ENCODE data around the gene ADISSP. TPM values are rescaled to one million over a fixed set of nuclear protein-coding genes. Genes with fewer than 3 reads are reported as not detected.
A peak's percentile ranks its signal among the peaks of the same experiment; 100 is the strongest.

The ADISSP gene
- total and polyA plus RNA-seq, 9 of the 15 experiments (the other 6 are each of a cell fraction or from before 2014, with no cell fraction given), result 1.4 to 70.6 (median 23.4) TPM

DNA sequence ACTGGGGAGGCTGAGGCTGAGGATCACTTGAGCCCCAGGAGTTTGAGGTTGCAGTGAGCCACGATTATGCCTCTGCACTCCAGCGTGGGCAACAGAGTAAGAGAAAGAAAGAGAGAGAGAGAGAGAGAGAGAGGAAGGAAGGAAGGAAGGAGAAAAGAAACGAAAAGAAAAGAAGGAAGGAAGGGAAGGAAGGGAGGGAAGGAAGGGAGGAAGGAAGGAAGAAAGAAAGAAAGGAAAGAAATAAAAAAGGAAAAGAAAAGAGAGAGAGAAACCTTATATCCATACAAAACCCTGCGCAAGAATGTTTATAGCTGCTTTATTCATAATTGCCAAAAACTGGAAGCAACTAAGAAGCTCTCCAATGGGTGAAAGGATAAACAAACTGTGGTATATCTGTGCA, 43.2 kb downstream of the ADISSP start:
- intact Hi-C loops (cut with micrococcal nuclease), result no loop called here
- Histone ChIP-seq H3K36me3 (ENCODE audit: control insufficient read depth, insufficient read depth, low read length) (no peaks in the 10 kb centered on the region), H3K9ac (ENCODE audit: insufficient read depth in 1 of 2, low read depth in 2 of 2, low read length in 2 of 2) (no peak overlapping the region), H2AFZ (ENCODE audit: low read depth, low read length) (no peak overlapping the region), H3K27me3 (ENCODE audit: control insufficient read depth in 2 of 2, insufficient read depth in 2 of 2, low read length in 2 of 2) (peaks cover 9 to 19% of the 10 kb centered on the region in 2 experiments; a peak in 3 of 5 replicates), H3K9me1 (ENCODE audit: control insufficient read depth, insufficient read depth, low read length) (no peaks in the 10 kb centered on the region), H3K27ac (ENCODE audit: extremely low read depth, low read depth, low read length) (no peak overlapping the region), H3K4me2 (ENCODE audit: insufficient read depth, low read length) (no peak overlapping the region), H3K9me3 (replicated peaks; ENCODE audit: control insufficient read depth, insufficient read depth, low read depth, low read length) (no peaks in the 10 kb centered on the region), H4K20me1 (replicated peaks; ENCODE audit: control insufficient read depth, insufficient read depth, low read length) (no peaks in the 10 kb centered on the region), H3K79me2 (ENCODE audit: control insufficient read depth, insufficient read depth, low read length) (no peaks in the 10 kb centered on the region), H3K4me1 (replicated peaks in 1 of 2; ENCODE audit: control insufficient read depth in 2 of 2, insufficient read depth in 2 of 2, low read length in 2 of 2) (peaks cover 0 to 8% of the 10 kb centered on the region in 2 experiments; a peak in 3 of 5 replicates), H3K4me3 (no peak overlapping the region)
- in situ Hi-C loops (cut with MboI), result no loop called here
- TF ChIP-seq, protein P1, sequence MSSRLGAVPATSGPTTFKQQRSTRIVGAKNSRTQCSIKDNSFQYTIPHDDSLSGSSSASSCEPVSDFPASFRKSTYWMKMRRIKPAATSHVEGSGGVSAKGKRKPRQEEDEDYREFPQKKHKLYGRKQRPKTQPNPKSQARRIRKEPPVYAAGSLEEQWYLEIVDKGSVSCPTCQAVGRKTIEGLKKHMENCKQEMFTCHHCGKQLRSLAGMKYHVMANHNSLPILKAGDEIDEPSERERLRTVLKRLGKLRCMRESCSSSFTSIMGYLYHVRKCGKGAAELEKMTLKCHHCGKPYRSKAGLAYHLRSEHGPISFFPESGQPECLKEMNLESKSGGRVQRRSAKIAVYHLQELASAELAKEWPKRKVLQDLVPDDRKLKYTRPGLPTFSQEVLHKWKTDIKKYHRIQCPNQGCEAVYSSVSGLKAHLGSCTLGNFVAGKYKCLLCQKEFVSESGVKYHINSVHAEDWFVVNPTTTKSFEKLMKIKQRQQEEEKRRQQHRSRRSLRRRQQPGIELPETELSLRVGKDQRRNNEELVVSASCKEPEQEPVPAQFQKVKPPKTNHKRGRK (tag; IDR thresholded peaks at IDR 0.05), result peak; percentile 52
- TF ChIP-seq RFX1 (IDR thresholded peaks at IDR 0.05), result no peak
- no peak for FAIRE-seq
- no peak for ATAC-seq
- POLR2A ChIA-PET, result interaction anchor here (0.7 kb wide), 1 partner anchor 10 kb away, joined by 3 read pairs; no protein-coding TSS in a partner anchor
- 17% methylated on average over 3 of the region's 4 CpGs for WGBS (ENCODE audit: insufficient coverage, low coverage, missing lambda C conversion rate)
- CTCF ChIA-PET (ENCODE audit: low intra/inter-chr PET ratio), result no interaction called here
- no TSS peak for BruUV-seq (replicated peaks)
- DNase-seq (ENCODE audit: extremely low read depth in 1 of 4, low spot score in 3 of 4), result no peak

DNA sequence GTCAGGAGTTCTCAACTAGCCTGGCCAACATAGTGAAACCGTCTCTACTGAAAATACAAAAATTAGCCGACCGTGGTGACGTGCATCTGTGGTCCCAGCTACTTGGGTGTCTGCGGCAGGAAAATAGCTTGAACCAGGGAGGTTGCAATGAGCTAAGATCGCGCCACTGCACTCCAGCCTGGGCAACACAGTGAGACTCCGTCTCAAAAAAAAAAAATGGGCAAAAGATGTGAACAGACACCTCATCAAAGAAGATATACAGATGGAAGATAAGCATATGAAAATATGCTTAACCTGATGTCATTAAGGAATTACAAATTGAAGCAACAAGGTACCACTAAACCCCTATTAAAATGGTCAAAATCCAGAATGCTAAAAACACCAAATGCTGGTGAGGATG, 44.3 kb downstream of the ADISSP start:
- ATAC-seq (no peak), DNase-seq (ENCODE audit: extremely low read depth in 1 of 4, low spot score in 3 of 4) (no peak), FAIRE-seq (no peak)
- intact Hi-C loops (cut with micrococcal nuclease), result no loop called here
- Histone ChIP-seq H3K9me1 (ENCODE audit: control insufficient read depth, insufficient read depth, low read length) (no peaks in the 10 kb centered on the region), H3K4me1 (replicated peaks in 1 of 2; ENCODE audit: control insufficient read depth in 2 of 2, insufficient read depth in 2 of 2, low read length in 2 of 2) (peaks cover 0 to 8% of the 10 kb centered on the region in 2 experiments; a peak in 3 of 5 replicates), H3K27me3 (ENCODE audit: control insufficient read depth in 2 of 2, insufficient read depth in 2 of 2, low read length in 2 of 2) (peaks cover 9 to 12% of the 10 kb centered on the region in 2 experiments; a peak in 3 of 5 replicates), H3K9me3 (replicated peaks; ENCODE audit: control insufficient read depth, insufficient read depth, low read depth, low read length) (no peaks in the 10 kb centered on the region), H3K36me3 (ENCODE audit: control insufficient read depth, insufficient read depth, low read length) (no peaks in the 10 kb centered on the region), H3K27ac (ENCODE audit: extremely low read depth, low read depth, low read length) (no peak overlapping the region), H3K4me3 (no peak overlapping the region), H2AFZ (ENCODE audit: low read depth, low read length) (no peak overlapping the region), H3K4me2 (ENCODE audit: insufficient read depth, low read length) (no peak overlapping the region), H4K20me1 (replicated peaks; ENCODE audit: control insufficient read depth, insufficient read depth, low read length) (no peaks in the 10 kb centered on the region), H3K9ac (ENCODE audit: insufficient read depth in 1 of 2, low read depth in 2 of 2, low read length in 2 of 2) (no peak overlapping the region), H3K79me2 (ENCODE audit: control insufficient read depth, insufficient read depth, low read length) (no peaks in the 10 kb centered on the region)
- in situ Hi-C loops (cut with MboI), result no loop called here
- 13% methylated on average over 5 of the region's 8 CpGs for WGBS (ENCODE audit: insufficient coverage, low coverage, missing lambda C conversion rate)
- ChIA-PET CTCF (ENCODE audit: low intra/inter-chr PET ratio) (no interaction called here), POLR2A (no interaction called here)
- no TSS peak for BruUV-seq (replicated peaks)
- TF ChIP-seq ZNF408 (CRISPR knock-in tag; IDR thresholded peaks at IDR 0.05; ENCODE audit: low read depth) (no peak), GATA2 (CRISPR knock-in tag; IDR thresholded peaks at IDR 0.05) (no peak), EZH2 (IDR thresholded peaks at IDR 0.05; ENCODE audit: borderline replicate concordance, low read depth, low read length) (no peak), MEIS2 (IDR thresholded peaks at IDR 0.05; ENCODE audit: partially characterized antibody) (no peak)
- TF ChIP-seq, protein P2, sequence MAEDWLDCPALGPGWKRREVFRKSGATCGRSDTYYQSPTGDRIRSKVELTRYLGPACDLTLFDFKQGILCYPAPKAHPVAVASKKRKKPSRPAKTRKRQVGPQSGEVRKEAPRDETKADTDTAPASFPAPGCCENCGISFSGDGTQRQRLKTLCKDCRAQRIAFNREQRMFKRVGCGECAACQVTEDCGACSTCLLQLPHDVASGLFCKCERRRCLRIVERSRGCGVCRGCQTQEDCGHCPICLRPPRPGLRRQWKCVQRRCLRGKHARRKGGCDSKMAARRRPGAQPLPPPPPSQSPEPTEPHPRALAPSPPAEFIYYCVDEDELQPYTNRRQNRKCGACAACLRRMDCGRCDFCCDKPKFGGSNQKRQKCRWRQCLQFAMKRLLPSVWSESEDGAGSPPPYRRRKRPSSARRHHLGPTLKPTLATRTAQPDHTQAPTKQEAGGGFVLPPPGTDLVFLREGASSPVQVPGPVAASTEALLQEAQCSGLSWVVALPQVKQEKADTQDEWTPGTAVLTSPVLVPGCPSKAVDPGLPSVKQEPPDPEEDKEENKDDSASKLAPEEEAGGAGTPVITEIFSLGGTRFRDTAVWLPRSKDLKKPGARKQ (CRISPR knock-in tag; IDR thresholded peaks at IDR 0.05), result no peak
- TF ChIP-seq, protein P3, sequence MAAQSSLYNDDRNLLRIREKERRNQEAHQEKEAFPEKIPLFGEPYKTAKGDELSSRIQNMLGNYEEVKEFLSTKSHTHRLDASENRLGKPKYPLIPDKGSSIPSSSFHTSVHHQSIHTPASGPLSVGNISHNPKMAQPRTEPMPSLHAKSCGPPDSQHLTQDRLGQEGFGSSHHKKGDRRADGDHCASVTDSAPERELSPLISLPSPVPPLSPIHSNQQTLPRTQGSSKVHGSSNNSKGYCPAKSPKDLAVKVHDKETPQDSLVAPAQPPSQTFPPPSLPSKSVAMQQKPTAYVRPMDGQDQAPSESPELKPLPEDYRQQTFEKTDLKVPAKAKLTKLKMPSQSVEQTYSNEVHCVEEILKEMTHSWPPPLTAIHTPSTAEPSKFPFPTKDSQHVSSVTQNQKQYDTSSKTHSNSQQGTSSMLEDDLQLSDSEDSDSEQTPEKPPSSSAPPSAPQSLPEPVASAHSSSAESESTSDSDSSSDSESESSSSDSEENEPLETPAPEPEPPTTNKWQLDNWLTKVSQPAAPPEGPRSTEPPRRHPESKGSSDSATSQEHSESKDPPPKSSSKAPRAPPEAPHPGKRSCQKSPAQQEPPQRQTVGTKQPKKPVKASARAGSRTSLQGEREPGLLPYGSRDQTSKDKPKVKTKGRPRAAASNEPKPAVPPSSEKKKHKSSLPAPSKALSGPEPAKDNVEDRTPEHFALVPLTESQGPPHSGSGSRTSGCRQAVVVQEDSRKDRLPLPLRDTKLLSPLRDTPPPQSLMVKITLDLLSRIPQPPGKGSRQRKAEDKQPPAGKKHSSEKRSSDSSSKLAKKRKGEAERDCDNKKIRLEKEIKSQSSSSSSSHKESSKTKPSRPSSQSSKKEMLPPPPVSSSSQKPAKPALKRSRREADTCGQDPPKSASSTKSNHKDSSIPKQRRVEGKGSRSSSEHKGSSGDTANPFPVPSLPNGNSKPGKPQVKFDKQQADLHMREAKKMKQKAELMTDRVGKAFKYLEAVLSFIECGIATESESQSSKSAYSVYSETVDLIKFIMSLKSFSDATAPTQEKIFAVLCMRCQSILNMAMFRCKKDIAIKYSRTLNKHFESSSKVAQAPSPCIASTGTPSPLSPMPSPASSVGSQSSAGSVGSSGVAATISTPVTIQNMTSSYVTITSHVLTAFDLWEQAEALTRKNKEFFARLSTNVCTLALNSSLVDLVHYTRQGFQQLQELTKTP (IDR thresholded peaks at IDR 0.05; ENCODE audit: low read depth in 1 of 2, partially characterized antibody in 2 of 2), result peak in 1 of 2 experiments; percentile 72

All from K562 (cell line).